ENCODE measurements around the gene PDE4D.

DNA sequence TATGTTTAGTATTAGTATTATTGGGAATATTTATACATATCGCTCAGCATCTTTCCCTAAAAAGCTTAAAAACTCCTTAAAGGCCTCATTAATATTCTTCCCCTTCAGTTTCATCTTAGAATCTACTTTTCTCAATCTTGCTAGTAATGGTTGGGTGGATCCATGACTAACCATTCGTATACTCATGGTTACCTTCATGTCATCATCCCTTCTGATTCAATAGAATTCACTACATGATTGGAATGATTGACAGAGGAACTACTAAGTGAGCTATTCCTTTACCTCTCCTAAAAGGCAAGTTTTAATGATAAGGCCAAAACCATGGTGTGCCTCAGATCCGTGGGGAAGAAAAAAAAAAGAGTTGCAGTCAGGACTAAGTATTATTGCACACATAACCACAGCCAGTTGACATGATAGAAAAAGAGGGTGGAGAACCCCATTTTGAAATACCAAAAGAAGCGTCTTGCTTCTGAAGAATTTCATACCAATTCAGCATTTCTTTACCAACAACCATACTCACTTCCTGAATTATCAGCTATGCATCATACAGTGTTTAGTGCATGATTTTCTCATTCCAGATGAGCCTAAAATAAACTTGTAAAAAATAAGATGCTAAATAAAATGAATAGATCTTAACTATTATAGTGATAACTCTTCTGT, 624.6 kb downstream of the PDE4D start:
- TF ChIP-seq CTCF (conservative IDR thresholded peaks at IDR 0.05; ENCODE audit: low read length) = no peak
- no peak for TF ChIP-seq EZH2phosphoT487 (IDR thresholded peaks at IDR 0.05; ENCODE audit: borderline replicate concordance, low read depth, low read length)
